Panc1 (cell line): ENCODE data around the gene C4orf36. TPM values are rescaled to one million over a fixed set of nuclear protein-coding genes. Genes with fewer than 3 reads are reported as not detected.

Experiments
- ATAC-seq: fragments of 200-7000 bp; cut with Tn5 transposase; 2 replicates; pipeline ENCODE4 v1.9.1; 2020; ENCODE audit warnings: mild to moderate bottlenecking, moderate library complexity
- BruUV-seq: library from RNA; stranded (reverse); fragments of 400-500 nt; replicated peaks from 2 replicates; lab custom pipeline; 2021; lab: Mats Ljungman, UMichigan
- CTCF ChIA-PET: fragments of 300-600 bp; sonication (Branson Sonifier 250); formaldehyde crosslinking; loops from one replicate; lab custom pipeline; 2022; ENCODE audit warnings: antibody characterized with exemption; lab: Charles Lee
- POLR2A ChIA-PET: fragments of 300-600 bp; sonication (Branson Sonifier 250); formaldehyde crosslinking; loops from one replicate; lab custom pipeline; 2022; ENCODE audit warnings: antibody characterized with exemption; lab: Charles Lee
- DNase-seq: peaks from one replicate; pipeline ENCODE4 v3.0.0-alpha.2; 2010; ENCODE audit warnings: low read depth, low spot score
- H3K27ac ChIP-seq: 2 replicates; pipeline ENCODE4 v1.5.1; 2011; ENCODE audit warnings: mild to moderate bottlenecking, low read length, inconsistent platforms
- H3K27me3 ChIP-seq: fragments of 200-500 bp; sonication (Bioruptor generic); 2 replicates; pipeline ENCODE4 v1.6.0; 2014; ENCODE audit warnings: low read length, inconsistent platforms; ENCODE audit not compliant: control insufficient read depth, insufficient read depth
- H3K36me3 ChIP-seq: fragments of 200-500 bp; sonication (Bioruptor generic); 2 replicates; pipeline ENCODE4 v1.5.1; 2014; ENCODE audit warnings: inconsistent platforms, mild to moderate bottlenecking, low read length, moderate library complexity; ENCODE audit not compliant: control insufficient read depth, insufficient read depth
- H3K4me1 ChIP-seq: 2 replicates; pipeline ENCODE4 v1.5.1; 2011; ENCODE audit warnings: inconsistent platforms, mild to moderate bottlenecking, low read length, moderate library complexity; ENCODE audit not compliant: control insufficient read depth, insufficient read depth
- H3K4me3 ChIP-seq, 2 experiments: 2 replicates each; pipeline ENCODE4 v1.5.1; 2011 to 2012; ENCODE audit warnings: low read depth in 2 of 2, low read length in 2 of 2, mild to moderate bottlenecking in 2 of 2, inconsistent platforms in 1 of 2, moderate library complexity in 1 of 2
- H3K9me3 ChIP-seq: fragments of 200-500 bp; sonication (Bioruptor generic); 2 replicates; pipeline ENCODE4 v1.5.1; 2014; ENCODE audit warnings: low read depth, mild to moderate bottlenecking, inconsistent platforms, low read length, moderate library complexity; ENCODE audit not compliant: control insufficient read depth, insufficient read depth
- CTCF ChIP-seq: fragments of 450-650 bp; IDR thresholded peaks from 2 replicates; pipeline ENCODE4 v1.5.1; 2017; ENCODE audit warnings: mild to moderate bottlenecking
- POLR2AphosphoS5 ChIP-seq: IDR thresholded peaks from 2 replicates; pipeline ENCODE4 v1.6.1; 2012; ENCODE audit warnings: mild to moderate bottlenecking, low read depth, low read length, moderate library complexity
- SIN3A ChIP-seq: IDR thresholded peaks from 2 replicates; pipeline ENCODE4 v1.6.1; 2012; ENCODE audit warnings: low read depth, mild to moderate bottlenecking, low read length, moderate library complexity, borderline replicate concordance; ENCODE audit not compliant: insufficient read depth
- TCF7L2 ChIP-seq: IDR thresholded peaks from 2 replicates; pipeline ENCODE4 v1.6.1; 2011; ENCODE audit warnings: mild to moderate bottlenecking, low read depth, low read length, inconsistent platforms
- in situ Hi-C: cut with HindIII; loops from 2 replicates; pipeline ENCODE4 v1.10.0; 2016; ENCODE audit warnings: low sequenced_read_pairs, low pct_unique_long_range_greater_than_20kb
- intact Hi-C: fragments of 100-400 bp; cut with micrococcal nuclease; formaldehyde crosslinking; loops from one replicate; pipeline ENCODE4 v1.10.0; 2022; ENCODE audit not compliant: unreplicated experiment
- total RNA-seq: library from RNA; stranded (reverse); gene quantifications from one replicate; pipeline ENCODE4 v1.2.1, GENCODE V29; 2021; ENCODE audit not compliant: unreplicated experiment
- TF ChIP-seq, protein P1 (sequence below), 2 experiments: IDR thresholded peaks; 2 replicates each; pipeline ENCODE4 v1.6.1; 2011 to 2012; ENCODE audit warnings: low read depth in 2 of 2, control low read depth in 1 of 2, low read length in 1 of 2, mild to moderate bottlenecking in 1 of 2, moderate library complexity in 1 of 2; ENCODE audit not compliant: insufficient read depth in 1 of 2

C4orf36 gene
- total RNA-seq, 1 experiment from 2014 or later = 0.26 TPM

DNA sequence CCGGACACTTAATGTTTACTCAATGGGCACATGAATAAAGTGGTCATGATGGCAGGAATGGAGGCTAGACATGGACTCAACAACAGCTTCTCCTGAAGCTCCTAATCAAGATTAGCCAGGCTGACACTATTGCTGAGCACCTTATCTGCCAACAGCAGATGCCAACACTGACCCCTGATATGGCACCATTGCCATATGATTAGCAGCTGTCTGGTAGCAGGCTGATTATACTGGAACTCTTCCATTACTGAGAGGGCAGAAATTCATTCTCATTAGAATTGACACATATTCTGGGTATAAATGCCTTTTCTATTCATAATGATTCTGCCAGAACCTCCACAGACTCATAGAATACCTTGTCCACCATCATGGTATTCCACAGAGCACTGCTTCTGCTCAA is 24.2 kb upstream of the C4orf36 start:
- ChIA-PET POLR2A (no interaction called here), CTCF (no interaction called here)
- intact Hi-C loops = no loop called here
- H3K36me3 ChIP-seq = no peaks in the 10 kb centered on the region
- no peaks in the 10 kb centered on the region for H3K27me3 ChIP-seq
- DNase-seq (no peak), ATAC-seq (no peak)
- H3K9me3 ChIP-seq = no peaks in the 10 kb centered on the region
- no peak overlapping the region for H3K27ac ChIP-seq
- no TSS peak for BruUV-seq
- H3K4me1 ChIP-seq = no peaks in the 10 kb centered on the region
- no peak overlapping the region for H3K4me3 ChIP-seq
- in situ Hi-C loops = no loop called here
- TF ChIP-seq SIN3A (no peak), TCF7L2 (no peak), CTCF (no peak), POLR2AphosphoS5 (no peak)
- TF ChIP-seq, protein P1, sequence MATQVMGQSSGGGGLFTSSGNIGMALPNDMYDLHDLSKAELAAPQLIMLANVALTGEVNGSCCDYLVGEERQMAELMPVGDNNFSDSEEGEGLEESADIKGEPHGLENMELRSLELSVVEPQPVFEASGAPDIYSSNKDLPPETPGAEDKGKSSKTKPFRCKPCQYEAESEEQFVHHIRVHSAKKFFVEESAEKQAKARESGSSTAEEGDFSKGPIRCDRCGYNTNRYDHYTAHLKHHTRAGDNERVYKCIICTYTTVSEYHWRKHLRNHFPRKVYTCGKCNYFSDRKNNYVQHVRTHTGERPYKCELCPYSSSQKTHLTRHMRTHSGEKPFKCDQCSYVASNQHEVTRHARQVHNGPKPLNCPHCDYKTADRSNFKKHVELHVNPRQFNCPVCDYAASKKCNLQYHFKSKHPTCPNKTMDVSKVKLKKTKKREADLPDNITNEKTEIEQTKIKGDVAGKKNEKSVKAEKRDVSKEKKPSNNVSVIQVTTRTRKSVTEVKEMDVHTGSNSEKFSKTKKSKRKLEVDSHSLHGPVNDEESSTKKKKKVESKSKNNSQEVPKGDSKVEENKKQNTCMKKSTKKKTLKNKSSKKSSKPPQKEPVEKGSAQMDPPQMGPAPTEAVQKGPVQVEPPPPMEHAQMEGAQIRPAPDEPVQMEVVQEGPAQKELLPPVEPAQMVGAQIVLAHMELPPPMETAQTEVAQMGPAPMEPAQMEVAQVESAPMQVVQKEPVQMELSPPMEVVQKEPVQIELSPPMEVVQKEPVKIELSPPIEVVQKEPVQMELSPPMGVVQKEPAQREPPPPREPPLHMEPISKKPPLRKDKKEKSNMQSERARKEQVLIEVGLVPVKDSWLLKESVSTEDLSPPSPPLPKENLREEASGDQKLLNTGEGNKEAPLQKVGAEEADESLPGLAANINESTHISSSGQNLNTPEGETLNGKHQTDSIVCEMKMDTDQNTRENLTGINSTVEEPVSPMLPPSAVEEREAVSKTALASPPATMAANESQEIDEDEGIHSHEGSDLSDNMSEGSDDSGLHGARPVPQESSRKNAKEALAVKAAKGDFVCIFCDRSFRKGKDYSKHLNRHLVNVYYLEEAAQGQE (IDR thresholded peaks at IDR 0.05; ENCODE audit: insufficient read depth in 1 of 2, low read depth in 2 of 2, low read length in 1 of 2) = no peak

DNA sequence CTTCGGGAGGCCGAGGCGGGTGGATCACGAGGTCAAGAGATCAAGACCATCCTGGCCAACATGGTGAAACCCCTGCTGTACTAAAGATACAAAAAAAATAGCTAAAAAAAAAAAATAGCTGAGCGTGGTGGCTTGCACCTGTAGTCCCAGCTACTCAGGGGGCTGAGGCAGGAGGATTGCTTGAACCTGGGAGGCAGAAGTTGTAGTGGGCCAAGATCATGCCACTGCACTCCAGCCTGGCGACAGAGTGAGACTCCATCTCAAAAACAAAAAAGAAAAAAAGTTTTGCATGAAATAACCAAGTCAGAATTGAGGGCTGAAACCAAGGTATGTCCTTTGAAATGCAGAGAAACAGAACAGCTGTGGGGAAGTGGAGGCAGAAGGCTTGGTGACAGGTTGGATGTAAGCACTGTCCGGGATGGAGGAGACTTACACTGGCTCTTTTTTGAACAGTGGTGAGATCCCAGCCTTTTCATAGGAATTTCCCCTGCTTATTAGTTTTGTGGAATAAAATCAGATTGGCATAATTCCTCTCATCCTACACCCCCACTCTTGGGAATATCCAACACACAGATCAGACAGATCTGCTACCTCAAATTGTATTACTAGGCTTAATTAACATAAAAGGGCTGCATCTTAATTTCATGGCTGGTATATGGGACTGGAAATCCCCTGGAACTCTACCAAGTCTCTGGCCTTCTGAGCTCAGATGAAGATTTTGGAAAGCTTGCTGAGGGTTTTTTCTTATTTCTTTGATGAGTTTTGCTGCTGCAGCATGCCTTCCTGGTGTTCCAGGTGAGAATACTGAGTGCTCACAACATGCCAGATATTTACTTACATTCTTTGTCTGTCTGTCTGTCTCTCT is 18.8 kb upstream of the C4orf36 start:
- 0 out of 2 replicates have a peak, but pooled peaks have one; percentile 42 for ATAC-seq
- no peak for DNase-seq
- in situ Hi-C loops (no loop called here), intact Hi-C loops (no loop called here)
- no peaks in the 10 kb centered on the region for H3K27me3 ChIP-seq
- H3K9me3 ChIP-seq = no peaks in the 10 kb centered on the region
- H3K4me3 ChIP-seq = no peak overlapping the region
- POLR2A ChIA-PET = no interaction called here
- TF ChIP-seq CTCF (no peak), TCF7L2 (no peak), SIN3A (no peak)
- H3K36me3 ChIP-seq = no peaks in the 10 kb centered on the region
- no peak overlapping the region for H3K27ac ChIP-seq
- H3K4me1 ChIP-seq = no peaks in the 10 kb centered on the region
- CTCF ChIA-PET = no interaction called here
- no TSS peak for BruUV-seq
